ENCODE measurements around the gene IGSF21. TPM values are rescaled to one million over a fixed set of nuclear protein-coding genes. Genes with fewer than 3 reads are reported as not detected.

Gene IGSF21
- total RNA-seq, 3 donors from 2014 or later (not counting 1 experiment from before 2014, with no cell fraction given) = not detected

GRCh38 chr1:18144916-18145647 is 37.5 kb downstream of the IGSF21 start:
- Mint-ChIP-seq H3K4me3 (no peak overlapping the region), H3K27me3 (ENCODE audit: low read depth in 2 of 2) (peaks cover 3 to 12% of the 10 kb centered on the region in 2 donors), H3K4me1 (no peaks in the 10 kb centered on the region), H3K36me3 (no peaks in the 10 kb centered on the region), H3K27ac (no peak overlapping the region), H3K9me3 (no peaks in the 10 kb centered on the region)
- Histone ChIP-seq H3K4me1 (ENCODE audit: control insufficient read depth, insufficient read depth, low read length) (no peaks in the 10 kb centered on the region), H3K36me3 (ENCODE audit: control insufficient read depth, insufficient read depth, low read length) (no peaks in the 10 kb centered on the region), H3K9me3 (ENCODE audit: control insufficient read depth, insufficient read depth, low read length) (no peaks in the 10 kb centered on the region), H3K4me3 (ENCODE audit: low read length) (no peak overlapping the region), H3K27ac (ENCODE audit: low read length) (no peak overlapping the region), H3K27me3 (ENCODE audit: control insufficient read depth, insufficient read depth, low read length) (no peaks in the 10 kb centered on the region)
- intact Hi-C loops (cut with micrococcal nuclease) = no loop called here
- WGBS (ENCODE audit: insufficient coverage) = 77% methylated on average over 9 of the region's 13 CpGs
- DNase-seq = no peak
- no peak for TF ChIP-seq CTCF (IDR thresholded peaks at IDR 0.05)
- ATAC-seq = no peak

GRCh38 chr1:18145851-18146618 is 38.4 kb downstream of the IGSF21 start:
- no peak for DNase-seq
- no peaks in the 10 kb centered on the region for H3K36me3 ChIP-seq (ENCODE audit: control insufficient read depth, insufficient read depth, low read length)
- Mint-ChIP-seq H3K4me1 (no peaks in the 10 kb centered on the region), H3K36me3 (no peaks in the 10 kb centered on the region), H3K4me3 (no peak overlapping the region), H3K27ac (no peak overlapping the region), H3K27me3 (ENCODE audit: low read depth in 2 of 2) (peaks cover 3 to 12% of the 10 kb centered on the region in 2 donors), H3K9me3 (no peaks in the 10 kb centered on the region)
- no peak overlapping the region for H3K27ac ChIP-seq (ENCODE audit: low read length)
- no peaks in the 10 kb centered on the region for H3K27me3 ChIP-seq (ENCODE audit: control insufficient read depth, insufficient read depth, low read length)
- no peak for ATAC-seq
- WGBS (ENCODE audit: insufficient coverage) = 85% methylated on average over 7 of the region's 8 CpGs
- no peaks in the 10 kb centered on the region for H3K4me1 ChIP-seq (ENCODE audit: control insufficient read depth, insufficient read depth, low read length)
- H3K4me3 ChIP-seq (ENCODE audit: low read length) = no peak overlapping the region
- no peaks in the 10 kb centered on the region for H3K9me3 ChIP-seq (ENCODE audit: control insufficient read depth, insufficient read depth, low read length)
- intact Hi-C loops (cut with micrococcal nuclease) = no loop called here
- no peak for TF ChIP-seq CTCF (IDR thresholded peaks at IDR 0.05)

- no peaks in the 10 kb centered on the region for H3K36me3 ChIP-seq (ENCODE audit: control insufficient read depth, insufficient read depth, low read length)
Observed at GRCh38 chr1:18146886-18147285, 39.3 kb downstream of the IGSF21 start.

More at GRCh38 chr1:18146886-18147285, 39.3 kb downstream of the IGSF21 start:
- intact Hi-C loops (cut with micrococcal nuclease) = no loop called here
- no peak for TF ChIP-seq CTCF (IDR thresholded peaks at IDR 0.05)
- no peaks in the 10 kb centered on the region for H3K4me1 Mint-ChIP-seq
- H3K27me3 ChIP-seq (ENCODE audit: control insufficient read depth, insufficient read depth, low read length) = no peaks in the 10 kb centered on the region
- no peaks in the 10 kb centered on the region for H3K4me1 ChIP-seq (ENCODE audit: control insufficient read depth, insufficient read depth, low read length)
- peaks cover 3 to 12% of the 10 kb centered on the region in 2 donors for H3K27me3 Mint-ChIP-seq (ENCODE audit: low read depth in 2 of 2)
- H3K36me3 Mint-ChIP-seq = no peaks in the 10 kb centered on the region
- H3K4me3 Mint-ChIP-seq = no peak overlapping the region
- H3K9me3 ChIP-seq (ENCODE audit: control insufficient read depth, insufficient read depth, low read length) = no peaks in the 10 kb centered on the region
- DNase-seq (no peak), ATAC-seq (no peak)
- H3K9me3 Mint-ChIP-seq = no peaks in the 10 kb centered on the region
- WGBS (ENCODE audit: insufficient coverage) = 80% methylated on average over 8 of the region's 10 CpGs
- H3K27ac ChIP-seq (ENCODE audit: low read length) = no peak overlapping the region
- H3K4me3 ChIP-seq (ENCODE audit: low read length) = no peak overlapping the region
- no peak overlapping the region for H3K27ac Mint-ChIP-seq
